AG04449 (cell line): ENCODE measurements around the gene ORM1.

Source experiments
- CTCF ChIA-PET: fragments of 350-600 bp; formaldehyde crosslinking; extraction: SDS; loops from one replicate; lab custom pipeline; 2021; ENCODE audit warnings: antibody characterized with exemption; lab: Yijun Ruan, JAX
- POLR2A ChIA-PET: fragments of 400-600, 350-600 bp; formaldehyde crosslinking; extraction: SDS; loops from one replicate; lab custom pipeline; 2020; ENCODE audit warnings: antibody characterized with exemption, inconsistent platforms; lab: Yijun Ruan, JAX
- DNase-seq: peaks from one replicate; pipeline ENCODE4 v3.0.0-alpha.2; 2010; ENCODE audit warnings: low read depth, low spot score
- H3K4me3 ChIP-seq: 2 replicates; pipeline ENCODE4 v1.5.1; 2011; ENCODE audit warnings: low read depth, mild to moderate bottlenecking, control low read depth, low read length
- TF ChIP-seq, protein P1 (sequence below): IDR thresholded peaks from one replicate; pipeline ENCODE4 v1.5.1; 2011; ENCODE audit warnings: mild to moderate bottlenecking, moderate library complexity, low read length, control low read depth, inconsistent platforms; ENCODE audit not compliant: insufficient read depth; ENCODE audit errors: missing control alignments

Gene ORM1

DNA sequence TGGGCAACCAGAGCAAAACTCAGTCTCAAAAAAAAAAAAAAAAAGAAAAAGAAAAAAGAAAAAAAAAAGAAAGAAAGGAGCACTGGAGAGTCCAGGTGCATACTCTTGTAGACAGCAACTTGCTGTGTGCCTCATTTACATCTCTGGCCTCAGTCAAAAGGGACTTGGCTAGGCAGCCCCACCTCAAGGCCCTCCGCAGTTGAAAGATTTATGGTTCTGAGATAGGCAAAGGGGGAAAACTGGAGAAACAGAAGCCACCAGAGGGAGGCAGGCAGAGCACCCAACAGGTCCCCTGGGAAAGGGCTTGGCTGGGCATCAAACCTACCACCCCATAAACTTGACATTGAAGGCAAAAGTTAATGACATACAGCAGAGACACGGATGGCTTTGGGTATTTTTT is 12.8 kb downstream of the ORM1 start:
- CTCF ChIA-PET, result no interaction called here
- H3K4me3 ChIP-seq, result no peak overlapping the region
- no peak for DNase-seq
- TF ChIP-seq, protein P1, sequence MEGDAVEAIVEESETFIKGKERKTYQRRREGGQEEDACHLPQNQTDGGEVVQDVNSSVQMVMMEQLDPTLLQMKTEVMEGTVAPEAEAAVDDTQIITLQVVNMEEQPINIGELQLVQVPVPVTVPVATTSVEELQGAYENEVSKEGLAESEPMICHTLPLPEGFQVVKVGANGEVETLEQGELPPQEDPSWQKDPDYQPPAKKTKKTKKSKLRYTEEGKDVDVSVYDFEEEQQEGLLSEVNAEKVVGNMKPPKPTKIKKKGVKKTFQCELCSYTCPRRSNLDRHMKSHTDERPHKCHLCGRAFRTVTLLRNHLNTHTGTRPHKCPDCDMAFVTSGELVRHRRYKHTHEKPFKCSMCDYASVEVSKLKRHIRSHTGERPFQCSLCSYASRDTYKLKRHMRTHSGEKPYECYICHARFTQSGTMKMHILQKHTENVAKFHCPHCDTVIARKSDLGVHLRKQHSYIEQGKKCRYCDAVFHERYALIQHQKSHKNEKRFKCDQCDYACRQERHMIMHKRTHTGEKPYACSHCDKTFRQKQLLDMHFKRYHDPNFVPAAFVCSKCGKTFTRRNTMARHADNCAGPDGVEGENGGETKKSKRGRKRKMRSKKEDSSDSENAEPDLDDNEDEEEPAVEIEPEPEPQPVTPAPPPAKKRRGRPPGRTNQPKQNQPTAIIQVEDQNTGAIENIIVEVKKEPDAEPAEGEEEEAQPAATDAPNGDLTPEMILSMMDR, result no peak
- POLR2A ChIA-PET, result no interaction called here

DNA sequence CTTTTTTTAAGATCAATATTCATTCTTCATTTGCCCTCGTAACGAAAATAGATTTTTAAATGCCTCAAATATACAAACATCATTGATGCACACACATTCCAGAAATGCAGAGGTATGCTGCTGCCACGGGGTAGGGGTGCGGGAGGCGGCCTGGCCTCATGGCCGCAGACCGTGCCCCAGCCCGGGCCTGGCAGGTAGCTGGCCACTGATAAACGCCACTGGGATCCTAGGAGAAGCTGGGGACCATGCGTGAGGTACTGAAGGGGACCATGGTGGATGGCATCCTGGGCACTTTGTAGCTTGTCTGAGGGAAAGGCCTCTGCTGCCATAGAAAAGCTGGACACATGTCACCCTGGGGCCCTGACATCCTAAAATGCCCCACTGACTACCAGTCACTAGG is 13.3 kb downstream of the ORM1 start:
- DNase-seq, result no peak
- ChIA-PET CTCF (interaction anchor here (1.4 kb wide), 1 partner anchor 29 kb away, joined by 3 read pairs; no protein-coding TSS in a partner anchor), POLR2A (no interaction called here)
- H3K4me3 ChIP-seq, result no peak overlapping the region
- TF ChIP-seq, protein P1, result no peak

DNA sequence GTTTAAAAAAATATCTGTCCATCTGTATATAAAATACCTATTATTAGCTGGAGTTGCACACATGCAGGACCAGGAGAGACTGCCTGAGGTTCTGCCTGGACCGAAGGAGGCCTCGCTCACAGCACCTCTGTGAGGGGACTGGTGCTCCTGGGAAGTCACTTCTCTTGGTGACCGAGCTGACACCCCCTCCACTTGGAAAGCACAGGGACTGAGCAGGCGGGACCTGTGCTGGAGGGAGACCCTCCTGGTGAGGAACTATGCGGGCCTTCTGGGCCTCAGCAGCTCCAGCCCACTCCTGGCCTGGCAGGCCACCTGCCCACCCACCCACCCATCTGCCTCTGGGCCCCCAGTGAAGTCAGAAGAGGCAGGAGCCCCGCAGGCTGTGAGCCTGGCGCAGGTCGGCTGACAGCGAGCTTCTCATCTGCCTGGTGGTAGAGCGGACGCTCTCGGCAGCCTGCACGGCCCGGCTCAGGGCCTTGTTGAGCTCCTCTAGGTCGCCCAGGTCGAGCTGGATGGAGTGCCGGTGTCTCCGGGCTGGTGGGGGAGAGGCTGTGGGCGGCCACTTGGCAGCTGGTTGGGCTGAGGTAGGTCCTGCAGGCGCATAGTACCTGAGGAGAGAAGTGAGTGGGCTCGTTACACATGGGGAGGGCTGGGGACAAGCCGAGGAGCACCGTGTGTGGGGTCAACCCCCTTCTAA is 13.9 kb downstream of the ORM1 start:
- TF ChIP-seq, protein P1, result no peak
- ChIA-PET CTCF (interaction anchor here (1.4 to 4.5 kb wide), 2 partner anchors 12 to 28 kb away, joined by 3 to 35 read pairs; no protein-coding TSS in a partner anchor), POLR2A (no interaction called here)
- DNase-seq, result no peak
- H3K4me3 ChIP-seq, result no peak overlapping the region

DNA sequence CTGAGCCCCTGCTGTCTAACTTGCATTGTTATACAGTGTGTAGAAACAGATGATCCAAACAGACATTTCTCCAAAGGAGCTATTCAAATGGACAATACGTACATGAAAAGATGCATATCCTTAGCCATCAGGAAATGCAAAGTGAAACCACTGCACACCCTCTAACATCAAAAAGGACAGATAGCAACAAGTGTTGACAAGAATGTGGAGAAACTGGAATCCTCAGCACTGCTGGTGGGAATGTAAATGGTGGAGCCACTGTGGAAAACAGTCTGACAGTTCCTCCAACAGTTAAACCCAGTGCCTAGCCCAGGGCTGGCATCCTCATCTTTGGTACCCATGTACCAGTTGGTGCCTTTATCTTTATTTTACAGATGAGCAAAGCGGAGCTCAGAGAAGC is 15.3 kb downstream of the ORM1 start:
- POLR2A ChIA-PET, result no interaction called here

DNA sequence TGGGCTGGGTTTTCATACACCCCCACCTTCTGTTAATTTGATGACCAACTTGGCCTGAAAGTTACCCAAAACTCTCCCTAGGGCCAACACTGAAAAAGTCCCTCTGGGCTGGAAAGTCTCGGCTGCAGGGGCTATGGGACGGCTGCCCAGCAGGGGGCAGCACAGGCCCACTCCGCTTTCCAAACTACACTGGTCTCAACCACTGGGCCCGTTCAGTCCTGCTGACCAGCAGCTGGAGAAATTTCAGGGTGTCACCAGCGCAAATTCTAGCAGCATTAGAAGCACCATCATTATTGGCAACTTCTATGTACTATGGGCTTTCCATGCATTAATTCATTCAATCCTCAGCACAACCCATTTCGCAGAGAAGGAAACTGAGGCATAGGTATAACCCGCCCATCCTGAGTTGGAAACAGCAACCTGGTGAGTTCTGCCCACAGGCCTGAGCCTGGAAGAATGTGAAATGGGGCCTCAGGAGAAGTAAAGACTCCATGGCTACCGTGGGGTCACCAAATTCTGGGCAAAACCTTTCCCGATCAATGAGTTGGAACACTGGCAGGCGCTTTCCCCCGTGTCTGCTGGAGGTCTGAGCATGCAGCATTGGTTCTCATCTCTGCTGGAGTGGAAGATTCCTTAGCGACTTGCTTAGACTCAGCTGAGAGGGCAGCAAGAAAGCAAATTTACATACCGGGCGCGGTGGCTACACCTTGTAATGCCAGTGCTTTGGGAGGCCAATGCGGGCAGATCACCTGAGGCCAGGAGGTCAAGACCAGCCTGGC is 16.4 kb downstream of the ORM1 start:
- TF ChIP-seq, protein P1, result peak; percentile 88
- DNase-seq, result no peak
- POLR2A ChIA-PET, result no interaction called here
- no peak overlapping the region for H3K4me3 ChIP-seq
- CTCF ChIA-PET, result interaction anchor here (0.7 to 4.5 kb wide), 19 partner anchors 10 to 314 kb away, joined by 3 to 35 read pairs (median 4); partner anchors contain the start of gene AKNA

More for the DNA sequence above, 15.3 kb downstream of the ORM1 start:
- H3K4me3 ChIP-seq, result no peak overlapping the region
- CTCF ChIA-PET, result interaction anchor here (0.8 to 4.5 kb wide), 10 partner anchors 11 to 255 kb away, joined by 3 to 35 read pairs (median 6); partner anchors contain the start of gene AKNA
- TF ChIP-seq, protein P1, result no peak
- no peak for DNase-seq

DNA sequence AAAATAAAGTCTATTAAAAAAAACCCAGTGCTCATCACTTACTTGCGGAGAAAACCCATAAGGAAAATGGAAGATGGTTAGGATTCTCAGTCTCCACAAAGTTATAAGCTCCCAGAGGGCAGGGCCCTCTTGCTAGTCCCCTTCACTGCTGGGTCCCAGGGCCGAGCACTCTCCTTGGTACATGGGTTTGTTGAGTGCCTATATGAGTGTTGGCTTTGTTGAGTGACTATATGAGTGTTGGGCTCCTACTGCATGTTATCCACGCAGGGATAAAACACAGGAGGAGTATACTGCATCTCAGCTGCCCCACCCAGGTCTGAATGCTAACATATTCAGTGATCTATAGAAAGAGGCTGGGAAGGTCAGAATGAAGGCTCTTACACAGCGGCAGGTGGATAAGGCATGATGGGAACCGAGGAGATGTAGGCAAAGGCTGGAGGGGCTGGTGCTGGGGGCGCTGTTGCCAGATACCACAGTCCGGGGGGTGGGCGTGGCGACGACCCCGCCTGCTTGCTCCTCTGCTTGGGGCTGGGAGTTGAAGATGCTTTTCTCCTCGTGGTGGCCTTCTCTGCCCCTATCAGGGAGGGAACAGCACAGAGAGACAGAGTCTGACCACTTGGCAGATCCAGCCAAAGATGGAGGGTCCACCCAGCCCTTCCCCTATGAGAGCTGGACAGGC is 18.4 kb downstream of the ORM1 start:
- TF ChIP-seq, protein P1, result no peak
- H3K4me3 ChIP-seq, result no peak overlapping the region
- ChIA-PET CTCF (interaction anchor here (0.7 to 4.5 kb wide), 5 partner anchors 8 to 73 kb away, joined by 3 to 35 read pairs (median 6); no protein-coding TSS in a partner anchor), POLR2A (no interaction called here)
- DNase-seq, result no peak
